ENCODE measurements around the gene ZNF236.
"Not testable (repeated sequence)": the region's sequence is repeated elsewhere in the genome, so short reads cannot be mapped to it uniquely, and the experiment has no call there.

GRCh38 chr18:76965555-76966151, 143.3 kb downstream of the ZNF236 start:
- TF ChIP-seq CTCF, POLR2AphosphoS5 (IDR thresholded peaks at IDR 0.05): not testable (repeated sequence)

Data from suprapubic skin (tissue), 3 donors.